NOMO-1 (cell line): ENCODE data around the gene ITGB7.
"Not testable (repeated sequence)": the region's sequence is repeated elsewhere in the genome, so short reads cannot be mapped to it uniquely, and the experiment has no call there.

ENCODE experiments used
- DNase-seq, 2 experiments: peaks; one replicate each; lab custom pipeline; 2025; ENCODE audit not compliant: unreplicated experiment in 2 of 2; lab: John Stamatoyannopoulos, UW

Gene ITGB7

DNA sequence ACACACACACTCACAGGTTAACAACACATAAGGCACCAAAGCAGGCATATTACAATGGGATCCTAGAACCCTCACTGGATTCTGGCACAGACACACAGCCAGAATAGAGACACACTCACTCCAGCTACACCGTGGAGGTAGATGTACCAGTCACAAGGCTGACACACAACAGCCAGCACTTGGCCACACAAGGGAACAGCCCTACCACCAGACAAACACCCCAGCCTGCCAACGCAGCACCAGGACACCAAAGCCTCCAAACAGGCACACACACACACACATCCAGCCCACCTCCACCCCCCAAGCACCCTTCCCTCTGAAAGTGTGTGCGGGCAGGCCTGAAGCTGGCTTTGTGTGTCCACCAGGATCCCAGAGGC lies 10.9 kb upstream of the ITGB7 start:
- DNase-seq: no peak

DNA sequence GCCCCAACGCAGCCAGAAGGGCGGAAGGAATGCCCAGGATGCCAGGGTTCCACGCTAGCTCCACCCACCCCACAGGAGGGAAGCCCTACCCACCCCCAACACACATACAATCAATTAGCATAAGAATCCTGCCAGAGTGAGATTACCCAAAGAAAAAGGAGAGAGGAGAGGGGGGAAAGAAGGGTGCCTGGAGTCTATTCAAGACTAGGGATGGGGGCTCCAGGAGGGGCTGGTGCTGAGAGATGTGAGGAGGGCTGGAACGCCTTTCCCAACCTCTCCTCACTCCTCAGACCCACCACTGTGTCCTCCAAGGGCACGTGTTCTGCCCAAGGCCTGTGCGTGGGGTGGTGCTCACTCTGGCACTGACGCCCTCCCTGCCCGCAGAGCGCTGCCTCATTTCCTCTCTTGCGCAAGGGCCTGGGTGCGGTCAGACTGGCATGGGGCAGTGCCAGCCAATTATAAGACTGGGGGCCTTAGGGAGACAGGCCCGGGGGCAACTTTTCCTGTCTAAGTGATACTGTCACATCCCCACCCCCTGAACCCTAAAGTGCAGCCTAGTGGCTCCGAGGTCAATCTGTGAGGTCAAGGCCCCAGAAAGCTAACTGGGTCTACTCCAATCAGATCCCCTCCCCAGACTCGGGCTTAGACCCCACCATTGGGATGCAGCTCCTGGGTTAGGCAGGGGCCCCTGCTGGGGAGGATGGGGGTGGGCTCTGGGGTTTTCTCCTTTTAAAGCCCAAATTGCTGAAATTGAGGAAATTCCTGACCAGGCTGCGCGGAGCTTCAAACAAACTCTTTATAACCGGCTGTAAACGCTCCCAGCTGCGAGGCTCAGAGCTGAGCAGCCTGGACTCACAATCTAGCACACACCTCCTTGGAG lies 10.2 kb upstream of the ITGB7 start:
- DNase-seq: peak; percentile 44 to 68

DNA sequence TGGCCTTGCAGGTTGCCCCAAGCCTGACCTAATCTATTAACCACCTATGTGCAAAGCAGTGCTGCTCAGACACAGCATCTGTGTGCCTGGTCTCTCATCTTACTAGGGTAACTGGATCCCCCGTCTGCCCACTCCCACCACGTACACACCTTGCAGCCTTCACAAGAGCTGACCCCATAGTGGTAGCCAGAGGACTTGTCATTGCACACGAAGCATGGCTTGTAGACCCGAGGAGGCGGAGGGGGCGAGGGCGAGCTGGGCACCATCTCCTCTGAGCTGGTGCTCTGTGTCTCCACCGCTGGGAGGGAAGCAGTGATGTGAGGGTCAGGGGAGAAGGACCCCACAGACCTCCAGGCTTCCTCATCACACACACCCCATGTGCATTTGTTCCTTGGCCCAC lies 8.4 kb upstream of the ITGB7 start:
- no peak for DNase-seq

DNA sequence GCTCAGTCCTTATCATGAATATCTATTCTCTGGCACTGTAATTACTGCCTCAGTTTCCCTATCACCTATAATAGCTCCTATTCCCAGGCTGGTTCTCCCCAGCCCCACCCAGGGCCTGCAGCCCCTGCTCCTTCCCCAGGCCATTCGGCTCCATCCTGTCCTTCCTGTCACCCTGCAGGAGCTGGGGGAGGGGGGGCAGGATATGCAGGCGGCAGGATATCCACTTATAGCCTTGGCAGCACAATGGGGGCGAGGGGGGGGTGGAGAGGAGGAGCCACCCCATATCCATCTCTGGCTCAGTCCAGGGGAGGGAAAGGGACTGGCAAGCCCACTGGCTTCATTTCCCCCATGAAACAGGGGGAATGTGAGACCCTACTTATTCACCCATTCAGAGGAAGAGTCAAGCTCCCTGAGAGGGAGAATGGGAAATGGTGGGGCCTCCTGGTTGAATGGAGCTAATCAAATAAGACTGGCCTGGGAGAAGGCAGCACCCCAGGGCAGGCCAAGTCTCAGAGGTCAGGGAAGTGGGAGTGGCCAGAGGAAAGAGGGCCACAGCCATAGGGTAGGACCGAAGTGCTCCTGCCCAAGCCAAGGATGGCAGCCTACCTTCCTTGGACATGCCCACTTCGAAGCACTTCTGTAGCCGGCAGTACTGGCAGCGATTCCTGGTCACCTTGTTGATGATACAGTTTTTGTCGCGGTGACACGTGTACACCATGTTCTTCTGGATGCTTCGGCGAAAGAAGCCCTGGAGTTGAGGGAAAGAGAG lies 7.8 kb upstream of the ITGB7 start:
- no peak for DNase-seq

DNA sequence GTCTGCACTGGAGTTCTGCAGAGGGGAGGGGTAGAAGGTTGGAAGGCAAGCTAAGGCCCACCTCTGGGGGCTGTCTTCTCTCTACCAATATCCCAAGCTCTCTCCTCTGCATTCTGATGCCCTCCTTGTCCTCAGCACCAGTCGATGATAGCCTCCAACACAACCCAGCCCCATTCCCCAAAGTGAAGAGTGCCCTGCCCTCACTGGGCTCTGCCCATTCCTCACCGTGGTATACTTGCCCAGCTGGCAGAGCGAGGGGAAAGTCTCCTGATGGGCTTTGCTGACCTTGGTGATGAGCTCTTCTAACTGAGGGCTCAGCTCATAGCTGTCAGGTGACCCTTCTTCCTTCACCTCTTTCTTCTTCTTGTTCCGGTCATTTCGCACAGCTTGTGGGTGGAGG lies 7.2 kb upstream of the ITGB7 start:
- DNase-seq: no peak

DNA sequence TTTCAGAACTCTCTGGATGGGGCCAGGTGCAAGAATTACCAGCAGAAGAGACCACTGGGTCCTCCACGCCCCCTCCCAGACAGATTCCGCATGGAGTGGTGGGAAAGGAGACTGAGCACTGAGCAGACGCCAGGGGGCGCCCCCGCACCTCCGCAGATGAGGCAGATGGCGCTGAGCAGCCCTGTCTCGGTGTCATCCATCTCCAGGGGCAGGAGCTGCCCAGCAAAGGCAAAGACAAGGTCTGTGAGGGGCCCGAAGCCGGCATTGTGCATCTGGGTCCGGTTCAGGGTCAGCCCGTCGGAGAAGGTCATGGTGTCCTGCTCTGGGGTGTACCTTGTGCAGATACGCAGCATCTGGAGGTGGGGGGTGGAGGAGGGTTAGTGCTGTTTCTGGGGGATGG lies 6.3 kb upstream of the ITGB7 start:
- DNase-seq: peak; percentile 50 to 62

DNA sequence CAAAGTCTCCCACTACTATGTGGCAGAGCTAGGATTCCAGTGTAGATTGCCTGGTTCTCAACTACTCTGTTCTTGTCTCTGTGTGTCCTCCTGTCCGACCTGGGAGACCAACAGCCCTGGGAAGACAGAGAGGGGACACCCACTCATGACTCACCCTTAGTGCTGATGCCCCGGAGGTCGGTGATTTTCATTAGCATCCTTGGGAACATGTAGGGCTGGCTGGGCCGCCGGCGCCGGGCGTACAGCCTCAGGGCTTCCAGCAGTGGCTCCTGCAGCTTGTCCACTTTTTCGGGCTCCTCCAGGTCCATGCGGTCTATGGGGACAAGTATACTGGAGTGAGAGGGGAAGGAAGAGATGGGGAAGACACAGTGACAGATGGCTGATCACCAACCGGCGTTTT lies 5.9 kb upstream of the ITGB7 start:
- no peak for DNase-seq

DNA sequence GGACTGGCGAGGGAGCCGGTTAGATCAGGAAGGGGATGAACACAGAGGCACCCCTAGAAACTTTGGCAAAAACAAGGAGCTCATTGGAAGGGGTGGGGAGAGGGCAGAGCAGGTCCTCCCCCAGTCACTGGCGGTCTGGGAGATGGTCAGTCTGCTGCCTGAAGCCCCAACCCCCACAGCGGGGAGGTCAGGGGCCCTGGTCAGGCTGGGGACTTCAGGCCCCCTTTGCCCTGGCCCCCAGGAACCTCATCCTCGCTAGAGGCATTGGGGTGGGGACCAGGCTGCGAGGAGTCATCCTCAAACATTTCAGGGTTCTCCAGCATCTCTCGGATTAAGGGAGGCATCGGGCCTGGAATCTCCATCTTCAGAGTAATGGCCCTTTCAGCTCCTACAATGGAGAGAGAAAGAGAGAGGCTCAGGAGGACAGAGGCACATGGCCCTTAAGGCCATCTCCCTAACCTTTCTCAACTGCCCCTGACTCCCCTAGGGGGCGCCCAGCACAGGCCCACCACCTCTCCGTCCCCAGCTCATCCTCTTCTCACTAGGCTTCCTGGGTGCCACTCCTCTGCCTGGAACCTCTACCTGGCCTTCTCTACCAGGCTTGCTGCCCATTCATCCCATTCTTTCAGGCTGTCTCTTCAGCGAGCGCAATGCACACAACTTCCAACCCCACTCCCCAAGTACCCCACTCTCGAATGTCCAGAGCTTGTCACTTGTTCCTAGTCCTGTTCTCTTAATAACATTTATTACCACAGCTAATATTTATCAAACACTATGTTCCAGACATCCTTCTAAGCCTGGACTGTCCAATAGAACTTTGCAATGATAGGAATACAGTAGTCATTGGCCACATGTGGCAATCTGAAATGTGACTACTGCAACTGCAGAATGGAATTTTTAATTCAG lies 4.7 kb upstream of the ITGB7 start:
- DNase-seq: no peak

DNA sequence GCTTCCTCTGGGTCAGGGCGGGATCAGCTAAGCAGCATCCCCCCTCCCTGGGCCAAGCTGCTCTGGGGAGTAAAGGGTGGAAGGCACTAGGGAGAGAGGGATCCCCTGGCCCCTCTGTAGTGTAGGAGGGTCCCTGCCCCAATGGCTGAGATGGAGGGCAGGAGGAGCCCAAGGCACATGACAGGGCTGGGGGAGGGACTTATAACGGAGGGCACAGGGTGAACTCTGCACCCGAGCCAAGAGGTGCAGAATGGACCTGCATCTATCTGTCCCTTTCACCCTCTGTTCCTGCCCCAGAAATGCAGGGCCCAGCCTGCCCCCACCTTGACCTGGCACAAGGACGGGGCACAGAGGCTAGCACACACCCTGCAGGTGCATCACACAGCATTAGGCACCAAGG lies 3.8 kb upstream of the ITGB7 start:
- DNase-seq: no peak

DNA sequence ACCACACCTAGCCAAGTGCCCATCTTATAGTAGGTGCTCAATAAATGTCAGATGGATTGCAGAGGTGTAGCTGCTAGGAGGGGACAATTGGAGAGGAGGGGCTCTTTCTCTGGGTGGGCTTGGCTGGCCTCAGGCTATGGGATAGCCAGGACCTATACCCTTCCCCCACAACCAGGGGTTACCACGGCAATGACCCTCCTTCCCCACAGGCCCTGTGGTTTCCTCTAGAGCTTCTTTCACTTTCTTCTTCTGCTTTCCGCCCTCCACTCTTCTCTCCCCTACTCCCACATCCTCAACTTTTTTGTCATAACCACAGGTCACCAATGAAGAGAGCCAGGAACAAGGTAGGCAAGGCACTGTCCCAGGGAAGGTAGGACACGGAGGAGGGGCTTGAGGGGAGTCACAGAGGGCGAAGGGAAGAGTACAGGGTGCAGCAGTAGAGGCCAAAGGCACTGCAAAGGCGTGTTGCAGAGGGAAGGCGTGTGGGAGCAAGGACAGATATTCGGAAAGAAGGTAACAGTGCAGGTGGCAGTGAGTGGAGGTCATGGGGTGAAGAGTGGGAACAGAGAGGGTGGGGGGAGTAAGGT lies 1.9 kb upstream of the ITGB7 start:
- DNase-seq: peak; percentile 82

DNA sequence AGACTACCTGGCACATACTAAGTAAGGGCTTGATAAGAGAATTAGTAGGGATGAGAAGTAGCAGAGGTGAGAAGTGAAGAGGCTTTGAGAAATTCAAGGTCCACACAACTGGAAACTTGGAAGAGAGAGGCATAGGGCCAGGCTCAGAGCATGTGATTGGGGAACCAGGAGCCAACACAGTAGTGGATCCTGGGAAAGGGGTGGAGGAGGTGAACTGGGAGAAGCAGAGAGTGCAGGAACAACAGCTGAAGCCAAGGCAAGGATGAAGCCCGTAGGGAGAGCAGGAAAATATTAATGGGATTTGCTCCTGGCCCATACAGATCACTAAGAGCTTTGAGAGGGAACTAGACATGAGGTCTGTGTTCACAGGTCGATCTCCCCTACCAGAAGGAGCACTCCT lies 1.4 kb upstream of the ITGB7 start:
- no peak for DNase-seq

DNA sequence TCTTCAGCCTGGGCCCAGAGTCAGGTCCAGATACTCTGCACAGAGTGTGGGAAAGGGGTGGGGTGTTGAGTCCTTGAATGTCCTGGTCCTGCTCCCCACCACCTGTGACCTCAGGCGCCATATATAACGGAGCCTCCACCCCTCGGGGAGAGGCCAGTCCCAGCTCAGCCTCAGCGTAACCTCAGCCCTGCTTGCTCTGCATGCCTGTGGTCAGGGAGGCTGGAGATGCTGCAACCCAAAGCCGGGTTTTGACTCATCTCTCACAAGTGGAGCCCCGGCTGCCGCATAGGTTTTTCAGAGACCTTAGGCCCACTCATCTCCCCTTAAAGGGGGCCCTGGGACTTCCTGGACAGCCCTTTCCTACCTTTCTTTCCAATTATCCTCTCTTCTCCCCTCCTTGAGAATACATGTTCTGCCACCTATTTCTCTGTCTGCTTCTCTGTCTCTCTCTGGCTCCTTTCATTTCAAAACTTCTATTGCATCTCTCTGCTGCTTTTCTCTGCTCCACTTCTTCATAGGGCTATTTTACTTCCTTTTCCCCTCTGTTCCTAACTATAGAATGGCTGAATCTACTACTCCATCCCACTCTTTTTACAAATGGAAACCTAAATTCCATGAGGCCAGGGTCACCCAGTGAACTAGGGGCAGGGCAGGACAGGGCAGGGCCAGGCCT lies 1.2 kb downstream of the ITGB7 start:
- peak; percentile 46 to 68 for DNase-seq

DNA sequence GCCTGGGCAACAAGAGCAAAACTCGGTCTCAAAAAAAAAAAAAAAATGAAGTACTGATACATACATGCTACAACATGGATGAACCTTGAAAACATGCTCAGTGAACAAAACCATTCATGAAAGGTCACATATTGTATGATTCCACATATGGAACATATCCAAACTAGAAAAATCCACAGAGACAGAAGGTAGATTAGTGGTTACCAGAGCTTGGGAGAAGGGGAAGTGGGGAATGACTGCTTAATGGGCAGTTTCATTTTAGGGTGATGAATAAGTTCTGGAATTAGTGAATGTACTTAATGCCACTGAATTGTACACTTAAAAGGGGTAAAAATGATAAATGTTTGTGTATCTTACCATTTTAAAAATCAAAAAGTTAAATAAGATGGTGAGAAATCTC lies 2.7 kb downstream of the ITGB7 start:
- peak in 1 of 2 experiments; percentile 10 for DNase-seq

DNA sequence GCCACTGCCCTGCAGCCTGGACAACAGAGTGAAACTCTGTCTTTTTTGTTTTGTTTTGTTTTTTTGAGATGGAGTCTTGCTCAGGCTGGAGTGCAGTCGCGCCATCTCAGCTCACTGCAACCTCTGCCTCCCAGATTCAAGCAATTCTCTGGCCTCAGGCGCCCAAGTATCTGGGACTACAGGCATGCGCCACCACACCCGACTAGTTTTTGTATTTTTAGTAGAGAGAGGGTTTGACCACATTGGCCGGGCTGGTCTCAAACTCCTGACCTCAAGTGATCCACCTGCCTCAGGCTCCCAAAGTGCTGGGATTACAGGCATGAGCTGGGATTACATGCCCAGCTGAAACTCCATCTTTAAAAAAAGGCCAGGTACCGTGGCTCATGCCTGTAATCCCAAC lies 4.7 kb downstream of the ITGB7 start:
- DNase-seq: not testable (repeated sequence)

DNA sequence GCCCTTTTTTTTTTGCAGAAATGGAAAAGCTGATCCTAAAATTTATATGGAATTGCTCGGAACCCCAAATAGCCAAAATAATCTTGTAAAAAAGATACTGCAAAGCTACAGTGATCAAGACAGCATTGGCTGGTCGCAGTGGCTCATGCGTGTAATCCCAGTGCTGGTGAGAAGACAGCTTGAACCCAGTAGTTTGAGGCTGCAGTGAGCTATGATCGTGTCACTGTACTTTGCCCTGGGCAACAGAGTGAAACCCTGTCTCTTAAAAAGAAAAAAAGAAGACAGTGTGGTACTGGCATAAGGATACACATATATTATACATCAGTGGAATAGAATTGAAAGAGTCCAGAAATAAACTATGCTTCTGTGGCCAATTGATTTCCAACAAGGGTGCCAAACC lies 5.4 kb downstream of the ITGB7 start:
- DNase-seq: no peak

DNA sequence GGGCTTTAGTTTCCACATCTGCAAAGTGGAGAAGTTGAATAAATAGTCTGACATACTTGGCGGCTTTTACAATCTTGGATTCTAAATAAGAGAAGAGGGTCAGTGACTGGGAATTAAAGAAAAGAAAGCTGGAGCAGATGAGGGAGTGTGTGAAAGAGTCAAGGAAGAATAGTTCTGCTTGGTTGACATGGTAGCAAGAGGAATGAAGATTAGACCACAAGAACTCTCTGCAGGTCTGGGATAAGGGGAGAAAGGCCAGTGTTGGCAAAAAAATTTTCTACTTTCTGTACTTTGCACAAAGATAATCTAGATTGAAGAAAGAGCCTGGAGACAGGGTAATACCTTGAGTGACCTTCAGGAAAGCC lies 5.9 kb downstream of the ITGB7 start:
- no peak for DNase-seq

DNA sequence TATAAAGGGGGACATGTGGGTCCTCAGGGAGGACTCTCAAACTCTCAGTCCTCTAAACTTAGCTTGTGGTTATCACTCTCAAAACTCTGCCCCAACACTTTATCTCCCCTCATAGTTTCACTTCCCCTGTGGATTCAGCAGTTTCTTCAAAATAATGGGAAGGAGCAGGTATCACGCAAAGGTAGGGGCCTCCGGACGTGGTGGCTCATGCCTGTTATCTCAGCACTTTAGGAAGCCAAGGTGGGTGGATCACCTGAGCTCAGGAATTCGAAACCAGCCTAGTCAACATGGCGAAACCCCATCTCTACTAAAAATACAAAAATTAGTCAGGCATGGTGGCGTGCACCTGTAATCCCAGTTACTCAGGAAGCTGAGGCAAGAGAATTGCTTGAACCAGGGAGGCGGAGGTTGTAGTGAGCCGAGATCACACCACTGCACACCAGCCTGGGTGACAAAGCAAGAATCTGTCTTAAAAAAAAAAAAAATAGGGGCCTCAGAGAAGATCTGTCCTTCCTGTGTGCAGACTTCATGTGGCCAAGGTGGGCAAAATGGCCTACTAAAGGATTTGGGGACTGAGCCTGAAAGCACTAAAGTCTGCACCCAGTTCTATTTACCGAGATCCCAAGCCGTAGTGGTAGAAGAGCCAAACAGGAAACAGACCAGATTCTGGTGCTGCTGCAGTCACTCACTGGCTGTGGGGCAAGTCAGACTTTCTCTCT lies 6.4 kb downstream of the ITGB7 start:
- peak; percentile 34 to 83 for DNase-seq

DNA sequence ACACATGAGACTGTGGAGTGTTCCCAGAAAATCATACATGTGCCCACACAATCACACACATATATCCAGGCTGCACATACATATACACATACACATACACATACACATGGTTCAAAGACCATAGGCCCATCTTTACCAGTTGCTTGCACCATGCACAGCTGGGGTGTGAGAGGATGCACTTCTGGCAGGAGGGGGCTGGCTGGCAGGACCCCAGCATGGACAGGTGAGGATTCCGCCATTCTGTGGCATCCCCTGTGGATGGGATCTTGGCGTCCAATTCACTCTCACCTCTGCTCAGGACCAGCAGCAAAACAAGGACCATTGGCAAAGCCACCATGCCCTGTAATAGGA lies 7.0 kb downstream of the ITGB7 start:
- DNase-seq: no peak

DNA sequence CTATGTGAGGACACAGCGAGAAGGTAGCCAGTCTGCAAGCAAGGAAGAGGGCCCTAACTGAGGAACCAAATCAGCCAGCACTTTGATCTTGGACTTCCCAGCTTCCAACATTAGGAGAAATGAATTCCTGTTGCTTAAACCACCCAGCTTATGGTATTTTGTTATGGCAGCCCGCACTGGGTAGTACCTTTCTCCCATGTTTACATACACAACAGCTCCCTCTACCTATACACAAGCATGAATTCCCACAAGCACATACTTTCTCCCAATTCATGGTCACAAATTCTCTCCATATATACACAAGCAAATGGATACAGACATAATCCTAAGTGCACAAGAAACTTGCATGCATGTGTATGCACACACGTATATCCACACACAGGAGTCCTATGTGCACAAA lies 7.4 kb downstream of the ITGB7 start:
- no peak for DNase-seq
